ENCODE data around the gene PATJ. TPM values are rescaled to one million over a fixed set of nuclear protein-coding genes. Genes with fewer than 3 reads are reported as not detected.
"Not testable (repeated sequence)": the region's sequence is repeated elsewhere in the genome, so short reads cannot be mapped to it uniquely, and the experiment has no call there.

PATJ gene
- total and polyA plus RNA-seq, 10 donors: 2.3 to 32.2 (median 17.7) TPM

GRCh38 chr1:61873994-61874393 lies 131.7 kb downstream of the PATJ start:
- Histone ChIP-seq H3K27me3 (replicated peaks in 1 of 7) (no peaks in the 10 kb centered on the region), H3K4me3 (no peak overlapping the region), H3K4me1 (no peaks in the 10 kb centered on the region), H3K27ac (no peak overlapping the region), H3K9me3 (peaks cover 0 to 29% (median 21%) of the 10 kb centered on the region in 8 donors), H3K36me3 (peaks cover 0 to 60% (median 4%) of the 10 kb centered on the region in 6 donors)
- TF ChIP-seq CTCF (IDR thresholded peaks at IDR 0.05 in 8 of 11, conservative IDR thresholded peaks at IDR 0.05 in 3 of 11) (no peak), POLR2A (IDR thresholded peaks at IDR 0.05) (no peak), POLR2AphosphoS5 (IDR thresholded peaks at IDR 0.05) (no peak)
- intact Hi-C loops (cut with DNase I; ENCODE audit: low total_unique reads): no loop called here
- no peak for DNase-seq
- WGBS, 5 donors: 93 to 100% (median 100%) methylated on average over 1 of the region's 1 CpG

GRCh38 chr1:61875198-61875597 lies 132.9 kb downstream of the PATJ start:
- no peak overlapping the region for H3K4me3 ChIP-seq
- no peaks in the 10 kb centered on the region for H3K27me3 ChIP-seq (replicated peaks in 1 of 7)
- no peak overlapping the region for H3K27ac ChIP-seq
- 92 to 98% (median 97%) methylated on average over 2 of the region's 2 CpGs for WGBS, 5 donors
- no peak for TF ChIP-seq CTCF (IDR thresholded peaks at IDR 0.05 in 8 of 11, conservative IDR thresholded peaks at IDR 0.05 in 3 of 11)
- TF ChIP-seq POLR2A (IDR thresholded peaks at IDR 0.05): no peak
- TF ChIP-seq POLR2AphosphoS5 (IDR thresholded peaks at IDR 0.05): no peak
- no peaks in the 10 kb centered on the region for H3K4me1 ChIP-seq
- no peak for DNase-seq
- peaks cover 0 to 19% (median 12%) of the 10 kb centered on the region in 8 donors for H3K9me3 ChIP-seq
- intact Hi-C loops (cut with DNase I; ENCODE audit: low total_unique reads): no loop called here
- peaks cover 0 to 57% (median 0%) of the 10 kb centered on the region in 6 donors for H3K36me3 ChIP-seq

- peaks cover 0 to 70% (median 2%) of the 10 kb centered on the region in 6 donors for H3K36me3 ChIP-seq
- H3K4me1 ChIP-seq; H3K9me3 ChIP-seq; H3K27me3 ChIP-seq (replicated peaks in 1 of 7); DNase-seq; H3K27ac ChIP-seq; intact Hi-C loops (cut with DNase I; ENCODE audit: low total_unique reads); H3K4me3 ChIP-seq: not testable (repeated sequence)
- WGBS, 5 donors: 92 to 99% (median 93%) methylated on average over 5 of the region's 5 CpGs
These were observed 137.7 kb downstream of the PATJ start for GRCh38 chr1:61879887-61880474.

GRCh38 chr1:61887076-61887867 lies 145.0 kb downstream of the PATJ start:
- DNase-seq: no peak
- Histone ChIP-seq H3K9me3 (no peaks in the 10 kb centered on the region), H3K27me3 (replicated peaks in 1 of 7) (no peaks in the 10 kb centered on the region), H3K4me1 (no peaks in the 10 kb centered on the region), H3K27ac (no peak overlapping the region), H3K36me3 (peaks cover 0 to 51% (median 2%) of the 10 kb centered on the region in 6 donors), H3K4me3 (no peak overlapping the region)
- TF ChIP-seq POLR2AphosphoS5 (IDR thresholded peaks at IDR 0.05): no peak
- TF ChIP-seq POLR2A (IDR thresholded peaks at IDR 0.05): no peak
- no peak for TF ChIP-seq CTCF (IDR thresholded peaks at IDR 0.05 in 8 of 11, conservative IDR thresholded peaks at IDR 0.05 in 3 of 11)
- intact Hi-C loops (cut with DNase I; ENCODE audit: low total_unique reads): no loop called here
- WGBS, 5 donors: 67 to 89% (median 81%) methylated on average over 3 of the region's 3 CpGs
